ACC112 (cell line): ENCODE measurements around the gene SMIM3.

Experiments
- H2AFZ ChIP-seq: fragments of 200-600 bp; sonication (generic); one replicate; pipeline ENCODE4 v1.6.0; 2017; ENCODE audit warnings: antibody characterized with exemption, low read length; ENCODE audit not compliant: unreplicated experiment
- H3K27ac ChIP-seq: fragments of 200-600 bp; sonication (generic); 2 replicates; pipeline ENCODE4 v1.5.1; 2014; ENCODE audit warnings: low read depth, mild to moderate bottlenecking, antibody characterized with exemption, low read length, moderate library complexity
- H3K27me3 ChIP-seq: fragments of 200-600 bp; sonication (generic); 2 replicates; pipeline ENCODE4 v1.6.1; 2014; ENCODE audit warnings: mild to moderate bottlenecking, antibody characterized with exemption, low read length, moderate library complexity, mixed read lengths; ENCODE audit not compliant: insufficient read depth
- H3K36me3 ChIP-seq: fragments of 200-600 bp; sonication (generic); 2 replicates; pipeline ENCODE4 v1.6.1; 2016; ENCODE audit warnings: mild to moderate bottlenecking, antibody characterized with exemption, low read length, moderate library complexity, mixed read lengths; ENCODE audit not compliant: insufficient read depth
- H3K4me1 ChIP-seq: fragments of 200-600 bp; sonication (generic); one replicate; pipeline ENCODE4 v1.6.1; 2016; ENCODE audit warnings: low read length, mixed read lengths; ENCODE audit not compliant: insufficient read depth, unreplicated experiment, control insufficient read depth
- H3K4me3 ChIP-seq: fragments of 200-600 bp; sonication (generic); 2 replicates; pipeline ENCODE4 v1.5.1; 2014; ENCODE audit warnings: mild to moderate bottlenecking, low read depth, low read length
- H3K79me2 ChIP-seq: fragments of 200-600 bp; sonication (generic); one replicate; pipeline ENCODE4 v1.6.0; 2016; ENCODE audit warnings: low read length; ENCODE audit not compliant: control insufficient read depth, unreplicated experiment, insufficient read depth

SMIM3 gene

GRCh38 chr5:150765011-150765798 is 13.4 kb upstream of the SMIM3 start:
- no peaks in the 10 kb centered on the region for H3K27me3 ChIP-seq

GRCh38 chr5:150765799-150766169 is 12.8 kb upstream of the SMIM3 start:
- H3K4me1 ChIP-seq: peaks cover 23% of the 10 kb centered on the region
- no peaks in the 10 kb centered on the region for H3K27me3 ChIP-seq
- no peaks in the 10 kb centered on the region for H3K79me2 ChIP-seq
- H3K4me3 ChIP-seq: no peak overlapping the region
- no peak overlapping the region for H3K27ac ChIP-seq
- no peak overlapping the region for H2AFZ ChIP-seq
- no peaks in the 10 kb centered on the region for H3K36me3 ChIP-seq

More at GRCh38 chr5:150765011-150765798, 13.4 kb upstream of the SMIM3 start:
- no peaks in the 10 kb centered on the region for H3K36me3 ChIP-seq
- H3K79me2 ChIP-seq: no peaks in the 10 kb centered on the region
- H2AFZ ChIP-seq: no peak overlapping the region
- H3K4me3 ChIP-seq: no peak overlapping the region
- H3K4me1 ChIP-seq: peaks cover 23% of the 10 kb centered on the region
- H3K27ac ChIP-seq: no peak overlapping the region

GRCh38 chr5:150766251-150766650 is 12.3 kb upstream of the SMIM3 start:
- Histone ChIP-seq H3K36me3 (no peaks in the 10 kb centered on the region), H3K79me2 (no peaks in the 10 kb centered on the region), H3K4me3 (no peak overlapping the region), H2AFZ (no peak overlapping the region), H3K4me1 (peaks cover 23% of the 10 kb centered on the region), H3K27me3 (no peaks in the 10 kb centered on the region), H3K27ac (no peak overlapping the region)

GRCh38 chr5:150771034-150771795 is 7.3 kb upstream of the SMIM3 start:
- H3K27me3 ChIP-seq: no peaks in the 10 kb centered on the region

GRCh38 chr5:150774145-150774544 is 4.4 kb upstream of the SMIM3 start:
- H2AFZ ChIP-seq: peak overlapping the region; percentile 1

More at GRCh38 chr5:150771034-150771795, 7.3 kb upstream of the SMIM3 start:
- H2AFZ ChIP-seq: no peak overlapping the region
- no peak overlapping the region for H3K27ac ChIP-seq
- no peaks in the 10 kb centered on the region for H3K36me3 ChIP-seq
- no peaks in the 10 kb centered on the region for H3K79me2 ChIP-seq
- H3K4me3 ChIP-seq: no peak overlapping the region
- peaks cover 26% of the 10 kb centered on the region for H3K4me1 ChIP-seq

GRCh38 chr5:150777685-150778084 is 872 bp upstream of the SMIM3 start:
- Histone ChIP-seq H3K4me1 (peaks cover 50% of the 10 kb centered on the region), H3K27me3 (no peaks in the 10 kb centered on the region), H3K36me3 (no peaks in the 10 kb centered on the region), H2AFZ (peak overlapping the region; percentile 57), H3K79me2 (peaks cover 42% of the 10 kb centered on the region), H3K27ac (peak overlapping the region; percentile 95), H3K4me3 (peak overlapping the region; percentile 90)

More at GRCh38 chr5:150774145-150774544, 4.4 kb upstream of the SMIM3 start:
- Histone ChIP-seq H3K27me3 (no peaks in the 10 kb centered on the region), H3K4me3 (0 out of 2 replicates have a peak overlapping the region, but pooled peaks have one; percentile 6), H3K27ac (peak overlapping the region; percentile 79), H3K79me2 (peaks cover 21% of the 10 kb centered on the region), H3K4me1 (peaks cover 35% of the 10 kb centered on the region), H3K36me3 (no peaks in the 10 kb centered on the region)

- peaks cover 55% of the 10 kb centered on the region for H3K4me1 ChIP-seq
- no peaks in the 10 kb centered on the region for H3K27me3 ChIP-seq
- peak overlapping the region; percentile 90 for H3K4me3 ChIP-seq
- peak overlapping the region; percentile 95 for H3K27ac ChIP-seq
- no peaks in the 10 kb centered on the region for H3K36me3 ChIP-seq
- H2AFZ ChIP-seq: peak overlapping the region; percentile 57
- H3K79me2 ChIP-seq: peaks cover 46% of the 10 kb centered on the region
Measured at GRCh38 chr5:150778088-150778516, 455 bp upstream of the SMIM3 start.

GRCh38 chr5:150779397-150780186 is 1.0 kb downstream of the SMIM3 start:
- Histone ChIP-seq H2AFZ (no peak overlapping the region), H3K4me1 (peaks cover 52% of the 10 kb centered on the region), H3K4me3 (peak overlapping the region; percentile 90), H3K27ac (peak overlapping the region; percentile 95), H3K27me3 (no peaks in the 10 kb centered on the region), H3K79me2 (peaks cover 61% of the 10 kb centered on the region), H3K36me3 (no peaks in the 10 kb centered on the region)

GRCh38 chr5:150780187-150780692 is 1.7 kb downstream of the SMIM3 start:
- Histone ChIP-seq H3K27me3 (no peaks in the 10 kb centered on the region), H3K4me1 (peaks cover 50% of the 10 kb centered on the region), H3K4me3 (peak overlapping the region; percentile 90), H3K36me3 (peaks cover 2% of the 10 kb centered on the region; the same call in 1 of the 2 replicates), H3K27ac (peak overlapping the region; percentile 95), H3K79me2 (peaks cover 66% of the 10 kb centered on the region), H2AFZ (no peak overlapping the region)

- no peaks in the 10 kb centered on the region for H3K27me3 ChIP-seq
- peak overlapping the region; percentile 95 for H3K27ac ChIP-seq
- peaks cover 6% of the 10 kb centered on the region for H3K36me3 ChIP-seq
- peaks cover 72% of the 10 kb centered on the region for H3K79me2 ChIP-seq
- H3K4me3 ChIP-seq: peak overlapping the region; percentile 90
- H2AFZ ChIP-seq: no peak overlapping the region
- H3K4me1 ChIP-seq: peaks cover 45% of the 10 kb centered on the region
Measured at GRCh38 chr5:150780816-150781221, 2.3 kb downstream of the SMIM3 start.
